OCI-M2 (cell line): ENCODE results near the gene TMEFF2.

Experiments used
- DNase-seq: peaks from one replicate; lab custom pipeline; 2025; ENCODE audit not compliant: unreplicated experiment; lab: John Stamatoyannopoulos, UW

Gene TMEFF2, protein sequence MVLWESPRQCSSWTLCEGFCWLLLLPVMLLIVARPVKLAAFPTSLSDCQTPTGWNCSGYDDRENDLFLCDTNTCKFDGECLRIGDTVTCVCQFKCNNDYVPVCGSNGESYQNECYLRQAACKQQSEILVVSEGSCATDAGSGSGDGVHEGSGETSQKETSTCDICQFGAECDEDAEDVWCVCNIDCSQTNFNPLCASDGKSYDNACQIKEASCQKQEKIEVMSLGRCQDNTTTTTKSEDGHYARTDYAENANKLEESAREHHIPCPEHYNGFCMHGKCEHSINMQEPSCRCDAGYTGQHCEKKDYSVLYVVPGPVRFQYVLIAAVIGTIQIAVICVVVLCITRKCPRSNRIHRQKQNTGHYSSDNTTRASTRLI

DNA sequence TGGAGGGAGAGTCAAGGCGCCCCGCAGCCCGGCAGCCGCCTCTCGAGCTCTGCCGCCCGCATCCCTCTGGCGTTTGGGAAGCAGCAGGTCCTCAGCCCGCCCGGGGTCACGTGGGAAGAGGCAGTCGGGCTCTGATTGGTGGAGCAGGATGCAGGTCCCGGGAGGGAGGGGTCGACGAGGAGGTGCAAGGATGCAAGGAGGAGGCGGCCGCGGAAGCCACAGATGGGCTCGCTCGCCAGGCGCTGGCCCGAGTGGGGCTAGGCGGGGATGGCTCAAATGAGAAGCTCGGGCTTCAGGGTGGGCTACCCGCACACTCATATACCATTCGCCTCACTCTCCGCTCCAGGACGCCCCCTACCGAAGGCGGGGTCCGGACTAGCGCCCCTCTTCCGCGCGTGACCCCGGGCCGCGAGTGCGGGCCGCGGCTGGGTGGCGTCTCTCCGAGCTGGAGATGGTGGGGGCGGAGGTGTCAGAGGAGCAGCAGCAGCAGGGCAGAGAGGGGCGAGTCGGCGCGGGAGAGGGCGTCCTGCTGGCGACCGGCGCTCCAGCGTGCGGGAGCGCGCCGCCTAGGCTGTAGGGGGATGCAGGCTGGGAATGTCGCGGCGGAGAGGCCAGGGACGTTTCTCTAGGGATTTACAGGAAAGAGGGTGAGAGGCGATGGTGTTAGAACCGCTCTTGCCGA lies at the start of gene TMEFF2:
TMEFF2 (minus strand) TSS at position 68 of the 682 bp plus-strand sequence. CDS start 409 bp downstream, outside the sequence.
- no peak for DNase-seq

DNA sequence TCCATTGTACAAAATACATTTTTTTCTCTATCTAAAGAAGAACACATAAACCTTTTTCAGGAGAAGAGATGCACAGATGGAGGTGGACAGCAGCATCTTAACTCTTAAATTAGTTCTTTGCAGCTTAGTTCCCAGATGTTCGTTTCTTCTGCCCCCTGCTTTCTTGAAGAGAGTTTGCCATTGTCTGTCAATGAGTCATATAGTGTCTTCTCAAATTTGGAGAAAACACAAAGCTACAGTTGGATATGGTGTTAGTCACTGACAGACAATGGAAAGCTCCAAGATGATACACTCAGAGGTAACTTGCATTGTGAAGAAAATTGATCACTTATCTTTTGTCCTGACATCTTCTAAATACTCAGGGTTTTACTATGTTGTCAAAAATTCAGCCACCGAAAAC lies 48.8 kb upstream of the TMEFF2 start:
- DNase-seq, result no peak

DNA sequence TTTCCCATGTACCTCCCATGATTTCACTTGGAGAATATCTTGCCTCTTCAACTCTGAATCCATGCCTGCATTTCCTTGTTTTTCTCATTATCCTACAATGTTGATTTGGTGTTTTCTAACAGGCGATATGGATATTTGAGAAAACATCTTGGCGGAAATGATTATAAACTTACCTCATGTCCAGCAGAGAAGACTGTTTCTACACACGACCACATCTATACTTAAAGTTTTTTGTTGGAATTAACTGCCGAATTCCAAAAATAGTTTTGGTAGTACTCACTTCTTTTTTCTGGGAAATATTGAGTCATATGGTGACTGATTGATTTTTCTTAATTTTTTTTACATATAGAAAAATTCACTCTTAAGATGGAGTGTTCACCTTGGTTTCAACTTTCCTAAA lies 41.4 kb upstream of the TMEFF2 start:
- no peak for DNase-seq

DNA sequence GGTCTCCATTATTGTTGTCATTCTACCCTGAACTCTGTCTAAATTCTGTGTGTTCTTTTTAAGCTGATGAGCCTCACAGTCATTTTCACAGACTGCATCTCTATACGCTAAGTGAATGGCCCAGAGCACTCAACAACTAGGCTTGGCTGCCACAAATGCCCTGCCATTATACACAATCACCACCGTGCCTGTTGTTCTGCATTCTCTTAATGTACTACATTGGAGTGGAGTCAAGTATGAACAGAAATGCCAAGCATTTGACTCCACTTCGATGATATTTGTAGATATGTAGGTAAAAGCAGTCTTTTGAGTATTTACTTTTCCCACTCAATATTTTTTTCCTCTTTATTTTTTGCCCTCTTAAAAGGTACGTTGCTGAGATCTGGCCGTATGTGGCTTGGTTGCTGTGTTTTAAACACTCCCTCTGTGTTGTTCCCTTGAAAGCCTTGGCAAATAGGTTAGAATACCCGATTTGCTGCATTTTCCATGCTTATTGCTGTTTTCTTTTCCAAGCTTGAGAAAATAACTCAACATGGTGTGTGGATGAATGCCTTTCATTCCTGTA lies 36.2 kb upstream of the TMEFF2 start:
- DNase-seq, result no peak

DNA sequence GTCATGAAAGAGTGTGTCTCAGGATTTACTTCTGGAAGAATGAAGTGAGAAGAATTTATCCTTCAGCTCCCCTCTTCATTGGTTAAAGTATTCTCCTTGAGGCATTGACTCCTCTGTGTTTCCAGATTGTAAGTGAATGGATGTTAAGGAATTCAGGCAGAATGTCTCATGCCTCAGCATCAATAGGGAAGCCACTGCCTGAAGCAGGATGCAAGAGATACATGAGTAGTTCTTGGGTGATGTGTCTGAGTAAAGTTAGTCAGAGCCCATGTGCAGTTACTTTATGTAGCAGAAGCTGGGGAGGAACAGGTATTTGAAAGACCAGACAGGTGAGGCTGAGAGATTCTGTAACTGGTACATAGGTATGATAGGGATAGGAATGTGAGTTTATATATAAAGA lies 34.0 kb upstream of the TMEFF2 start:
- DNase-seq, result no peak

DNA sequence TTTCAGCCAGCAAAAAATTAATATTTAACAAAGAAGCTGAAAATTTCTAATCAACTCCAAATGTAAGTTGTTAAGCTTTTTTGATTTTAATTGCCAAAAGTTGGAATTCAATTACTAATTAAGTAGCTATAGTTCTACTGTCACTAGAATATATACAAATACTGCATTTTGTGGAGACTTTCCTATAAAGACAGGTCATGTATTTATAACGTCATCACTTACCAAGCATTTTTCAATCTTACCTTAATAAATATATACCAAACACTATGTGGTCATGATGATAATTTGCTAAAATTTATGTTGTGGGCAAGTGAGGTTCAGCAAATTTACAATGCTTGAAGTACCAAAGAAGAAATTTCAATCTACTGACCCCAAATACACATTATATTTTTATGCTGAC lies 24.2 kb upstream of the TMEFF2 start:
- DNase-seq, result no peak

DNA sequence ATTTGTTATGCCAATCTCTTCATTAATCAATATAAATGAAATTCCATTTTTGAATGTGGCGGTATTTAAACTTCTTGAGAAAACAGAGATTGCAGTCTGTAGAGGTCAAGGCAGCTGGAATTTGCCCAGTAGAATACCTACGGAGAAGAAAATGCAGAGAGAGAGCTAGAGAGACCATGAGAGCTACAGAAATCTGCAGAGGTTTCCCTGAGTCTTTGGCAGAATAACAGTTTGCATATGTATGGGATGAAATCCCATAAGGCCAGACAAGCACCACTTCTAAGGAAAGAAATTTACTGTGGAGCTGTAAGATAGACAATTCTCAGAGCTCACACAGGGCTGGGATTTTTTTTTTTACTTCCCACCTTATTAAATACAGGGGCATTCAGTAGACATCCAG lies 23.6 kb upstream of the TMEFF2 start:
- DNase-seq, result no peak

DNA sequence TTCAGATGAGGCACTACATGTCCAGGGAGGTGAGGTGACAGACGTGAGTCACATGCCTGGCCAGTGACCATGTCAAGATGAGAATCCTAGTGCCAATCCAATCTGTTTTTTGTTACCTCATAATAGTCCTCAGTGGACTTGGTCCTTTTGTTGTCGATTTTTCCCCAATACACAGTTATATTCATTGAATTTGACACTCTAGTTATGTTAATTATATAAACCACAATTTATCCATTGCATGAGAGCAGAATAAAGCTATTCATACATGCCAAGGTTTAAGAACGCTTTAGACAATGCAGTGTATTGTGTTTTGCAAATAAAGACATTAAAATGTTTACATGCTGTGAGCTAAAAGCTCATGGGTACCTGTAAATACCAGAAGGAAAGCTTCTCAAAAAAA lies 21.6 kb upstream of the TMEFF2 start:
- no peak for DNase-seq

DNA sequence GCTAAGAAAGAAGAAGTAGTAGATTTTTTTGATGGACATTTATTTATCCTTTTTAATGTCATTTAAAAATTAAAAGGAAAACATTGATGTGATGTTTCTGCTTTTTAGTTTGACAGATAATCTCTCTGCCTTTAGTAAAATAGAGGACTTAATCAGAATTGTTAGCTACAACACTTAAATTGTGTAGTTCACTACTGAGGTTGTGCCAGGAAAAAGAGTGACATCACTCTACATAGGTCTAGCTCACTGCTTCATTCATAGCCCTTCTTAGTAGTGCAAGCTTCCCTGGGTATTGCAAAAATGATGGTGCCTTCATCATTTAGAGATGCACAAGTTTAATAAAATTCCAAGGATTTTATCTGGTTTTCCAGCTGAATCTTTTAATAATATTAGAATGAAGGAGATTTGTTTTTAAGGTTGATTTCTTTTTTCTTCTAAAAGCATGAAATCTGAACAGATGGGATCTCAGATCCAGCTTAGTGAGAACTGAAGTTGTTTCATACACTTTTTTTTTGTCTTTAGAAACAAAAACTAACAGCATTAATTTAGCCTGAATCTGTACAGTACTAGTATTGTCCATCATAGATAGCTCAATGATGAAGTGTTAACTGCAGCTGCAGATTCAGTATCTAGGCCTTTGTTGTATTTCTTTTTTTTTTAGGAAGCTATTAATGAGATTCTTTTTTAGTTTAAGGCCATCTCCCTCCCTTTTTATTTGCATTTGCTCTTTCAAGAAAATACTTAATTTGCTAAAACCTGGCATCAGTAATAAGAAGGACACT lies 20.6 kb upstream of the TMEFF2 start:
- no peak for DNase-seq

DNA sequence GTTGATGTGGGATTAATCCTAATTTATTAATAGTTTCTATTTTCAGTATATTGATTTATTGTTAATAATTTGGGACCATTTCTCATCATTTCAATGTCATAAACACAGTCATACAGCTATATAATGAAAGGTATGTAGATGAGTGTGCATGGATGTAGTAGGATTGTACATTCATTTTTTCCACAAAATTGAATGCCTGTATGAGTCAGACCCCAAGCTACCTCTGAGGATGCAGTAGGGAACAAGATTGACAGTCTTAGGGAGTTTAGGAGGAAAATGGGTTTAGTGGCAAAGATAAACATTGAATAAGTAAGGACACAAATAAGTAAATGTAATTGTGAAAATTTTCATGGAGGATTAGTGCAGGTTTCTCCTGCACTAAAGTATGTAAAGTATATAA lies 14.1 kb upstream of the TMEFF2 start:
- no peak for DNase-seq

DNA sequence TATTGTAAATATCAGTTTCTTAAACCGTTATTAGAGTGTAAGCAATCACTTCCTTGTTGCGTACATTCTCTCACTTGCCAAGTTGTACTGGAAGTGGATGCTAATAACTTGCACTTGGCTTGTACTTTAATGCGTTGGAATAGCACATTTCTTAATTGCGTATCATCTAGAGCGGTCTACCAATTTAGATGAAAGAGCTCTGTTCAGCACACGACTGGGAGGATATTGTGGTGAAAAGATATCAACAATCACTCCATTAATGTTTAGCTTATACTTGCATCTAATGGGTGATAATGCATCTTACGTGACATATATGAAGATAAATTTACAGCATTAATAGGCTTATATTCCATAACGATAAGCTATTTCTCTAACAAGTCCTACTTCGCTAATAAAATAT lies 11.7 kb upstream of the TMEFF2 start:
- DNase-seq, result no peak

DNA sequence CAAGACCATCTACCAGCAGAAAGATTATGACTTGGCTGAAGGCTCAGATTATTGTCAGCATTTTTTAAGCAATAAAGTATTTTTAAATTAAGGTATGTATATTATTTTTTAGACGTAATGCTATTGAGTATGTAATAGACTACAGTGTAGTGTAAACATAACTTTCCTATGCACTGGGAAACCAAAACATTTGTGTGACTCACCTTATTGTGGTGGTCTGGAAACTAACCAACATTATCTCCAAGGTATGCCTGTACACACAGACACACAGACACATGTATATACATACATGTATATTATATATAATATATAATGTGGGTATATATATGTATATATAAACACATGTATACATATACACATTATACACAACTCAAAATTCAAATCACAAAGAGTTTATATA lies 9.1 kb upstream of the TMEFF2 start:
- no peak for DNase-seq

DNA sequence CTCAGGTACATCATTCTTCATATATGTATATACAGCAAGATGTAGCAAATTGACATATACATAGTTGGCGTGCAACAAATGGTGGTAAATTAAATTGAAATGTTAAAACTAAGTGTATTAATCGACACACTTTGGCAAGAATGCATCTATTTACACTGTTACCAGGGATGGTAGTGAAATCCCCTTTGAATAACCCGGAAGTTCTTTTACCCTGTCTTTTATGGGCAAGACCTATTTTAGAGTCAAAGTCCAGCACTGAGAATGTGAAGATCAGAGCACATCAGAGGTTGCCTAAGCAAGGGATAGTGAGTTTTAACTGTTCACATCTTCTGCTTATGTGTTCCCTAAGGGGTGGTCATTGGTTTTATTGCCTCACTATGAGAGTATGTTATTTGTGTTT lies 7.6 kb upstream of the TMEFF2 start:
- no peak for DNase-seq

DNA sequence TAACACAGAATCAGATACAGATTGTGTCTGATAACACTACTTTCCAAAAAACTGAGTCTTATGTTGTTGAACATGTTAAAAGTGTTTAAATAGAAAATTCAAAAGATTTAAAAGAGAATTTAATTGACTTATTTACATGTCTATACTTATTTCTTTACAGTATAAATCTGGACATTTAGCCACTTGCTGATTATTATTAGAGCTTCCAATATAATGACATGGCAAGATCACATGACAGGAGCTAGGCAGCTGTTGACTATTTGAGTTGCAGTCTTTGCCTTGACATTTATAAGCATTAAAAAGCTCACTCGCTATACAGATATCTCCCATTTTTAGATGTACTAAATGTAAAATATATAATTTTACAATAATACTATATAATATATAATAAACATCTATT lies 6.4 kb upstream of the TMEFF2 start:
- no peak for DNase-seq

DNA sequence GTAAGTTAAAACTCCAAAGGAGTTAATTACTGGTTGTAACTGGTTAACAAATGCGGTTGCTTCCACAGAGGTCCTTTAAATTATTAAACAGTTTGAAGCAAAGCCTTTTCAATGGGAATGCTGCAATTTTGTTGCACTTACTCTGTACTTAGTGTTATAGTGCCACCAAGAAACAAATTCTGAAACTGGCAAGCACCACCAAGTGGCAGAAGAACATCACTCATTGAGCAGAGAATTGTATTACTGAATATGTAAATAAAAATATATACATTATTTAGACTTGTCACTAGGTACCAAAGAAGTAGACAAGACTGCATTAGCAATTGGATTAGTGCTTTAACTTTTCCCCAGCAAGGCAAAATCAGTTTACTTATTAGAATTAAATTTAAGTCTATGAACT lies 2.6 kb upstream of the TMEFF2 start:
- no peak for DNase-seq

DNA sequence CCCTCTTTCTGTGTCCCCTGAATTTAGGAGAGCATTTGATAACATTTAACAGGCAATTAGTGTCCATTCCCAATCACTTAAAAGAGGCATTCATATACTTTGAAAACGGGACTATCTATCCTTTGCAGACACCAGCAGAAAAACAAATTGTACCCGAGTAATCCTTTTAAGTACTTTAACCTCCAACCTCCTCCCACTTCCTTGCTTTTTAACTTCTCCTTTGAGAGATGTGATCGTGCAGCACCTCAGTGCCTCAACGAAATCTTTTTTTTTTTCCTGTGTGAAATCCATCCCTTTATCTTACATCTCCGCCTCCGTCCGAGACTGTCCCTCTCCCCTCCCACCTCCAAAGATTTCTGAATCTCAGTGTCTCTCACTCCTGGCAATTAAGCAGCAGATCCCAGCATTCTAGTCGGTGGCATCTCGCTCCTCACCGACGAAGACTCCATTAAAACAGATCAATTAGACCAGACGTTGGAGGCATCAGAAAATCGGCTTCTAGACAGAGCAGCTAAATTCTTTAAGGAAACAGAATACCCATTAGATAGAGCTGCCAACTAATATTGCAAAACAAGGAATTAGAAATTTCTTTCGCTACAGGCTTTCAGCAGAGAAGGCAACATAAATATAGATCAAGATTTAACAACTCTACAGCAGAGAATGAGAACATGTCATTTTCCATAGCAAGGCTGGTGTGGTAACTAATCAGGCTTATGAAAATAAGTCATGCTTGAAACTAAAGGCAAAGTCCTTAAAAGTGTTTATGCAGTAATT lies 1.9 kb upstream of the TMEFF2 start:
- no peak for DNase-seq

DNA sequence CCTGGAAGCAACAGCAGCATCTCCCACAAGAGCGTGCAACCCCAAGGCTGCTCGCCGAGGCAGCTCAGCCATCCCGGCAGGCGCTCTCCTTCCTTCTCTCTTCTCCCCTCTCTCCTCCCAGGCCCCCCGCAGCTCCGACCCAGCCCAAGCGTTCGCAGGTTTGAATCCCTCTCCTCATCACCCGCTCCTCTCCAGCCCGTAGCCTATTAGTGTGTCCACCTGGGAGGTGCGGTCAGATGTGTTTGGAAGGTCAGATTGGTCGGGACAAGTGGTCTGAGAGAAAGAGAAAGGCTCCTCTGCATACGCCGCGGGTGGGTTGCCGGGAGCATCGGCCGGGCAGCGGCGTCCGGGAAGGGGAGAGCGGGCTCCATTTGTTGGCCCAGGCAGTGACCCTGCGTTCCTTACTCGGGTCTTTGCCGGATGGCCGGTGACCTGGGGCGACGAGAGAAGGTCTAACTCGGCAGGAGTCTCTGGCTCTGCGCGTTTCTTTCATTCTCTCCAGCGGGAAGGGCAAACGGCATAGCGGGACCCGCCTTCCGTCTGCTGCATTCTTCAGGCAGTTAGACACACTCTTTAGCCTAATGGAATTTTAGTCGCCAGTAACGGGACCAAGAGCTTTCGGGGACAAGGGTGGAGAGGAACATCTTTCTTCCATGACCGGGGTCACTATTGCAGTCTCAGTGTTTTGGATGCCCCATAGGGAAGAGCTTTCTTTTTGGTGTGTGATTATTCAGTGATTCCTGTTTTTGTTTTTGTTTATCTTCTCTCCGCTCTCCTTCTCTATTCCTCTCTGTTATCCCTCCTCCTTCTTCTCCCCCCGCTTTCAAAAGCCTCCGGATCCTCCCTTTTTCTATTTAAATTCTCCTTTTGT lies 1.1 kb upstream of the TMEFF2 start:
- DNase-seq, result no peak

DNA sequence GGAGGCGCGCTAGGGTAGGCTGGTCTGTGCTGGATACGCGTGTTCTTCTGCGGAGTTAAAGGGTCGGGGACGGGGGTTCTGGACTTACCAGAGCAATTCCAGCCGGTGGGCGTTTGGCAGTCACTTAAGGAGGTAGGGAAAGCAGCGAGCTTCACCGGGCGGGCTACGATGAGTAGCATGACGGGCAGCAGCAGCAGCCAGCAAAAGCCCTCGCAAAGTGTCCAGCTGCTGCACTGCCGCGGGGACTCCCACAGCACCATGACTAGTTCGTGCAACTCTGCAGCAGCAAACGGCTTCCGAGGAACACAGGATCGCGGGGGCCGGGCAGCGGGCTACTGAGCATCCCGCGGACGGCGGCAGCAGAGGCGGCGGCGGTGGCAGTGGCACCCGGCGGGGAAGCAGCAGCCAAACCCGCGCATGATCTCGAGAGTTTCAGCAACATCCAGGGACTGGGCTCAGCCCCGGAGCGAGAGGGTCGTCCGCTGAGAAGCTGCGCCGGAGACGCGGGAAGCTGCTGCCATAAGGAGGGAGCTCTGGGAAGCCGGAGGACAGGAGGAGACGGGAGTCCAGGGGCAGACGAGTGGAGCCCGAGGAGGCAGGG lies 368 bp downstream of the TMEFF2 start:
- DNase-seq, result no peak

DNA sequence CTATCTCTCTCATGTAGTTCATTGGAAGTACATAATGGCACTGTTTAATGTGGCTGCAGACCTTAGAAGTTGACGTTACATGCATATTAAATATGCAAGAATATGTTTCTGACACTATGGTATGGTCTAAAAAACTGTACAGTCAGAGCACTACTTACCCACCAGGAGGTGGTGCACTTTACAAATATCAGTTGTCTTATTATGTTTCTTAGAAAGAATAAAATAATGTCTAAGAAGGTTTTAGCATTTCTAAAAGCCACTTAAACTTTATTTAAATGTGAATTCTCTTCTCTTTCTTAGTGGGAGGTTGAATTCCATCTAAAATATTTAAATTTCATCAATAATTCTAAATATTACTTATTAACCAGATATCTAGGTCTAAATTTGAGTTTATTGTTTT lies 4.3 kb downstream of the TMEFF2 start:
- DNase-seq, result no peak

DNA sequence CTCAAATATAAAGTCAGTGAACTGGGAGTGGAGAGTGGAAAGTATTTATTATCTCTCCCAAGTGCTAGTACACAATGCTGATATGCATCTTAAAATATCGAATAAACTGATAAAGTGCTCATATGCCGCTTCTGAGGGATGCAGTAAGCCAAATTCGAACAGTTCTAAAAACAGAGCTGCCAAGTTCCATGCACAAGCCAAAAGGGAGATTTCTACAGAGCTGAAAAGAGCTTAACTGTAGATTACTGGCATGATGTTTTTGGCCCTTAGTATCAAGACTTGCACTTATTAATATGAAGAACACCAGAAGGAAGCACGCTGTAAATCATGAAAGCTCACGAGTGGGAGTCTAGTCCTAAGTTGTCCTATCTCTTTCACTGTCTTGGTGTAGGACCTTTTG lies 7.9 kb downstream of the TMEFF2 start:
- DNase-seq, result no peak
